Spleen (tissue), 7 donors: Measurements from ENCODE around the gene CLBA1.

Experiments
- POLR2A ChIP-seq, 3 donors: fragments of 450-650 bp; IDR thresholded peaks; one replicate each; pipeline ENCODE4 v1.5.1; 2017; ENCODE audit warnings: antibody characterized with exemption in 3 of 3, mild to moderate bottlenecking in 1 of 3
- TF ChIP-seq, protein P1 (sequence below), 11 experiments: fragments of 200-600 bp in 7 of 11; fragments of 450-650 bp in 4 of 11; sonication (generic) in 4 of 11; IDR thresholded peaks in 8 of 11; conservative IDR thresholded peaks in 3 of 11; 1 replicate in 7 of 11; 2 replicates in 4 of 11; pipeline versions ENCODE4 v1.4.0 to v1.8.0; 2016 to 2021; ENCODE audit warnings: antibody characterized with exemption in 11 of 11, inconsistent platforms in 4 of 11, mild to moderate bottlenecking in 1 of 11
- donor health status: DM: no; HTN: no; CAD: no; lungs with moderate emphysema.
- donor health status: DM: no; HTN: no; CAD: no.
- donor health status: DM: no; HTN: no; CAD: no.

DNA sequence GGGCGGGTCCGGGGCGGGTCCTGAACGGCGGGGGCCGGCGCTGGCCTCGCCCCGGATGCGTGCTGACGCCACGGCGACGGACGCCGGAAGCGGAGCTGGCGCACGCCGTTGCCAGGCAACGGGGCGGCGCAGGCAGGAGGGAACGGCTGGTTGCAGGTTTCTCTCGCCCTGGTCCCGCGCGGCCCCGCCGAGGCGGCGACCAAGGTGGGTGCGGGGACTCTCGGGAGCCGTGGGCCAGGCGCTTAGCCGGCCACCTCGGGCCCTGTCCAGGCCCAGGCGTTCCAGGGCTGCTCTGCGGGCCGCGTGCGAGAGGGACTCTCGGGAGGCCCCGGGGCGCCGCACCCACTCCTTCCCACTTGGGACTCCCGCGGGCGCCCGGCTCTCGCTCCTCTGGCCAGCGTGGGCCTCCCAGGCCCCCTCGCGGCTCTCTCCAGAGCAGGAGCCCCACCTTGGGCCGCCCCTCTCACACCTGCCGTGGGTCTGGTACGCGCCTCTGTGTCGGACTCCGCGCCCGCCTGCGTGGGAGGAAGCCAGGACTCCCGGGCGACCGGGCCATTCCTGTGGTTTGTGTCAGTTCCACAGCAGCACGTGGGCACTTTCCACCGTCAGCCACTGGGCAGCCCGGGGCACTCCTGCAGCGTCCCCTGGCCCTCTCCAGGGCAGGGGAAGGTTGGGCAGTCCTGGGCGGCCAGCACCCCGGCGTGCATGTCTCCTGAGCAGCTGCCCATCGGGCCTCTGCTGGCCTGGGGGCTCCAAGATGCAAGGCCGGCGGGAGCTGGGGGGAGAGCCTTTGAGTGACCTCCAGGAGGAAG is at the start of gene CLBA1:
- TF ChIP-seq, protein P1, sequence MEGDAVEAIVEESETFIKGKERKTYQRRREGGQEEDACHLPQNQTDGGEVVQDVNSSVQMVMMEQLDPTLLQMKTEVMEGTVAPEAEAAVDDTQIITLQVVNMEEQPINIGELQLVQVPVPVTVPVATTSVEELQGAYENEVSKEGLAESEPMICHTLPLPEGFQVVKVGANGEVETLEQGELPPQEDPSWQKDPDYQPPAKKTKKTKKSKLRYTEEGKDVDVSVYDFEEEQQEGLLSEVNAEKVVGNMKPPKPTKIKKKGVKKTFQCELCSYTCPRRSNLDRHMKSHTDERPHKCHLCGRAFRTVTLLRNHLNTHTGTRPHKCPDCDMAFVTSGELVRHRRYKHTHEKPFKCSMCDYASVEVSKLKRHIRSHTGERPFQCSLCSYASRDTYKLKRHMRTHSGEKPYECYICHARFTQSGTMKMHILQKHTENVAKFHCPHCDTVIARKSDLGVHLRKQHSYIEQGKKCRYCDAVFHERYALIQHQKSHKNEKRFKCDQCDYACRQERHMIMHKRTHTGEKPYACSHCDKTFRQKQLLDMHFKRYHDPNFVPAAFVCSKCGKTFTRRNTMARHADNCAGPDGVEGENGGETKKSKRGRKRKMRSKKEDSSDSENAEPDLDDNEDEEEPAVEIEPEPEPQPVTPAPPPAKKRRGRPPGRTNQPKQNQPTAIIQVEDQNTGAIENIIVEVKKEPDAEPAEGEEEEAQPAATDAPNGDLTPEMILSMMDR (IDR thresholded peaks at IDR 0.05 in 8 of 11, conservative IDR thresholded peaks at IDR 0.05 in 3 of 11): peak in 1 of 11 experiments; percentile 27
- TF ChIP-seq POLR2A (IDR thresholded peaks at IDR 0.05): no peak
